Colonic mucosa (tissue), 4 donors: Measurements from ENCODE around the gene PKLR. TPM values are rescaled to one million over a fixed set of nuclear protein-coding genes. Genes with fewer than 3 reads are reported as not detected.

Source experiments
- DNase-seq: peaks from one replicate; pipeline ENCODE4 v3.0.0-alpha.2; 2020
- H3K27ac ChIP-seq: fragments of 200-600 bp; one replicate; pipeline ENCODE4 v1.8.0; 2021
- H3K27me3 ChIP-seq: fragments of 200-600 bp; one replicate; pipeline ENCODE4 v1.8.0; 2021
- H3K36me3 ChIP-seq: fragments of 200-600 bp; one replicate; pipeline ENCODE4 v1.8.0; 2021
- H3K4me1 ChIP-seq: fragments of 200-600 bp; one replicate; pipeline ENCODE4 v1.8.0; 2021; ENCODE audit warnings: mild to moderate bottlenecking
- H3K4me3 ChIP-seq: fragments of 200-600 bp; one replicate; pipeline ENCODE4 v1.8.0; 2021
- H3K9ac ChIP-seq, 2 donors: one replicate each; pipeline ENCODE4 v1.7.0; 2013; ENCODE audit warnings: control low read depth in 2 of 2, low read depth in 2 of 2, low read length in 2 of 2
- H3K9me3 ChIP-seq: fragments of 200-600 bp; one replicate; pipeline ENCODE4 v1.8.0; 2021
- intact Hi-C: fragments of 100-400 bp; cut with DNase I; formaldehyde crosslinking; loops from one replicate; pipeline ENCODE4 v1.14.1; 2022
- total RNA-seq, 2 donors: library from RNA; stranded (reverse); fragmentation: NEBNext Ultra II Directional in 1 of 2; extraction: Animal tissue kit (Norgen Biotek cat#: 25700) in 1 of 2; gene quantifications; one replicate each; pipeline ENCODE4 v1.2.1, GENCODE V29; 2021
- TF ChIP-seq, protein P1 (sequence below): fragments of 200-600 bp; IDR thresholded peaks from one replicate; pipeline ENCODE4 v1.8.0; 2022; ENCODE audit warnings: antibody characterized with exemption, mild to moderate bottlenecking
- donor health status: healthy.
- donor health status: DM: no; HTN: no; CAD: no.
- donor health status: DM: no; HTN: no; CAD: no.

Gene PKLR
- total RNA-seq, 2 donors from 2014 or later: 1.6 to 2.9 TPM

DNA sequence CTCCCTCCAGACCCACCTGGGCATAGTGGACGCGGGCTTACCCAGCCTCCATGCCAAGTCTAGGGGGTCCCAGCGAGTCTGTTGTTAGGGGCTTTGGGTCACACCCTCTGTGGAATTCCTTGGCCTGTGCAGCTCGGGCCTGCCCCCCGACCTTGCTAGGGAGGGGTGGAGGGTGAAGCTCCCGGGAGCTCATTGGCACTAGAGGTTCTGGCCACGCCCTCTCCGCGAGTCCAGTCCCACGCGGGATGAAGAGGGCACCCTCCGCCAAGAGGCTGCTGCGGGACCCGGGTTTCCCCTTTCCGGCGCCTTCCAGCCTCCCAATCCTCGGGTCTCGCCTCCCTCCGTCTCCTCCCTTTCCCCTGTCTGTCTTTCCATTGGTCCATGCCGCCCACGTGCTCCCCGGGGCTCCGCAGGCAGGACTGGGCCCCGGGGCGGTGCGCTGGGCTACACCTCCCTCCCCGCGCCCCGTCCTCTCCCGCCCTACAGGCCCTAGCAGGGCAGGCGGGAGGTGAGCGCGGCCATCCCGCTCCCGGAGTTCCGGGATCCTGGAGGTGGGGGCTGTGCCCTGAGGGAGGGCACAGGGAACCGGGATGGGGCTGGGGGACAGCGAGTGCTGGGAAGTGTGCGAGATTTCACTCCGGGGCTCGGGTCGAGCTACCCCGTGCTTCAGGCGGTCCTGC is 22.9 kb upstream of the PKLR start:
- intact Hi-C loops: loop anchor here (5.0 kb wide), 2 partner anchors 47 to 72 kb away; partner anchors contain the start of gene HCN3
- H3K27me3 ChIP-seq: no peaks in the 10 kb centered on the region
- H3K4me1 ChIP-seq: peaks cover 20% of the 10 kb centered on the region

DNA sequence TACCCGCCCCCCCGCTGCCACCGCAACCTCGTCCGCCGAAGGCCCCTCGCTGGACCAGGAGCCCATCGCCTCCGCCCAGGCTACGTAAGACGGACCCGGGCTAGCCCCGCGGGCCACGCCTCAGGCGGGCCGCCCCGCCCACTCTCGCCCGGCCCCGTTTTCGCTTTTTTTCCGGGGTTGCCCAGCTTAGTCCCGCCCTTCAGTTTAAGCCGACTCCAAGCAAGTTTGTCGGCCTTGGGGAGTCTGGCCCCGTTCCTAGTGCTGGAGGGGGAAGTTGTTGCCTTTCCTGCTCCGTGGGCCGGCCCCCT is 22.4 kb upstream of the PKLR start:
- intact Hi-C loops: loop anchor here (5.0 kb wide), 2 partner anchors 46 to 71 kb away; partner anchors contain the start of gene HCN3
- Histone ChIP-seq H3K27ac (peak overlapping the region; percentile 96), H3K4me1 (peaks cover 20% of the 10 kb centered on the region), H3K27me3 (no peaks in the 10 kb centered on the region), H3K9me3 (no peaks in the 10 kb centered on the region), H3K4me3 (peak overlapping the region; percentile 83), H3K36me3 (no peaks in the 10 kb centered on the region), H3K9ac (peak overlapping the region; percentile 86 to 93)
- peak; percentile 95 for DNase-seq
- TF ChIP-seq, protein P1, sequence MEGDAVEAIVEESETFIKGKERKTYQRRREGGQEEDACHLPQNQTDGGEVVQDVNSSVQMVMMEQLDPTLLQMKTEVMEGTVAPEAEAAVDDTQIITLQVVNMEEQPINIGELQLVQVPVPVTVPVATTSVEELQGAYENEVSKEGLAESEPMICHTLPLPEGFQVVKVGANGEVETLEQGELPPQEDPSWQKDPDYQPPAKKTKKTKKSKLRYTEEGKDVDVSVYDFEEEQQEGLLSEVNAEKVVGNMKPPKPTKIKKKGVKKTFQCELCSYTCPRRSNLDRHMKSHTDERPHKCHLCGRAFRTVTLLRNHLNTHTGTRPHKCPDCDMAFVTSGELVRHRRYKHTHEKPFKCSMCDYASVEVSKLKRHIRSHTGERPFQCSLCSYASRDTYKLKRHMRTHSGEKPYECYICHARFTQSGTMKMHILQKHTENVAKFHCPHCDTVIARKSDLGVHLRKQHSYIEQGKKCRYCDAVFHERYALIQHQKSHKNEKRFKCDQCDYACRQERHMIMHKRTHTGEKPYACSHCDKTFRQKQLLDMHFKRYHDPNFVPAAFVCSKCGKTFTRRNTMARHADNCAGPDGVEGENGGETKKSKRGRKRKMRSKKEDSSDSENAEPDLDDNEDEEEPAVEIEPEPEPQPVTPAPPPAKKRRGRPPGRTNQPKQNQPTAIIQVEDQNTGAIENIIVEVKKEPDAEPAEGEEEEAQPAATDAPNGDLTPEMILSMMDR: no peak

More for the DNA sequence above, 22.9 kb upstream of the PKLR start:
- peak; percentile 98 for DNase-seq
- Histone ChIP-seq H3K9ac (peak overlapping the region; percentile 86 to 93), H3K9me3 (no peaks in the 10 kb centered on the region), H3K27ac (peak overlapping the region; percentile 96), H3K4me3 (peak overlapping the region; percentile 83), H3K36me3 (no peaks in the 10 kb centered on the region)
- TF ChIP-seq, protein P1: no peak

DNA sequence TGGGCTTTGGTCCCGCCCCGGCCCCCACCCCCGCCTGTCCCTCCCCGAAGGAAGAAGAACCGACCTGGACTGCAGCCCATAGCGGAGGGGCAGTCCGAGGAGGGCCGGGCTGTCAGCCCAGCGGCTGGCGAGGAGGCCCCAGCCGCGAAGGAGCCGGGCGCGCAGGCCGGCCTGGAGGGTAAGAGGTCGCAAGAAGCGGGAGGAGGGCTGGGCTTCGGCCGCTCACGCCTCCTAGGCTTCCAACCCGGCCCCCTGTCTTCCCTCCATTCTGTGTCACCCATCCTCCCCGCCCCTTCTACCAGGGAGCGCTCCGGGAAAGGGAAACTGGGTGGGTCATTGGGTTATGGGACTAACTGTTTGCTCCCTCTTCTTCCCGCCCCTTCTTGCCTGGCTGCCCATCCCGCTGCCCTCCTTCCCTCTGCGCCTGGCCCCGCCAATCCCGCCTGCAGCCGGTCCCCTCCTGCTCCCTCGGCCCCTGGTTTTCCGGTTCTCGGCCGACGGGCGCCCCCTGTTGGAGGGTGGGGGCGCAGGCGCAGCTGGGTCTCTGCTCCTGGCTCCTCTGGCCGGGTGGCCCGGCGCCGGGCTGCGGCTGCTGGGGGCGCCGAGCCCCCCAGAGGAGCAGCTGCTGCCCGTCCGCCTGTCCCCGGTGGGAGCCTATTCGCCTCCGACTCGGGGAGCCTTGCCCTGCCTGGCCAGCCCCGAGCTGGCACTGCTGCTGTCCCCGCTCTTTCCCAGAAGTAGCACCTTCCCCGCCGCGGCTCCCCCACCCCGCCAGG is 21.9 kb upstream of the PKLR start:
- Histone ChIP-seq H3K27me3 (no peaks in the 10 kb centered on the region), H3K4me1 (peaks cover 20% of the 10 kb centered on the region), H3K9ac (peak overlapping the region; percentile 86 to 93), H3K36me3 (no peaks in the 10 kb centered on the region), H3K9me3 (no peaks in the 10 kb centered on the region), H3K4me3 (peak overlapping the region; percentile 83), H3K27ac (peak overlapping the region; percentile 96)
- DNase-seq: peak; percentile 93
- TF ChIP-seq, protein P1: peak; percentile 97
- intact Hi-C loops: loop anchor here (5.0 kb wide), 2 partner anchors 46 to 71 kb away; partner anchors contain the start of gene HCN3

DNA sequence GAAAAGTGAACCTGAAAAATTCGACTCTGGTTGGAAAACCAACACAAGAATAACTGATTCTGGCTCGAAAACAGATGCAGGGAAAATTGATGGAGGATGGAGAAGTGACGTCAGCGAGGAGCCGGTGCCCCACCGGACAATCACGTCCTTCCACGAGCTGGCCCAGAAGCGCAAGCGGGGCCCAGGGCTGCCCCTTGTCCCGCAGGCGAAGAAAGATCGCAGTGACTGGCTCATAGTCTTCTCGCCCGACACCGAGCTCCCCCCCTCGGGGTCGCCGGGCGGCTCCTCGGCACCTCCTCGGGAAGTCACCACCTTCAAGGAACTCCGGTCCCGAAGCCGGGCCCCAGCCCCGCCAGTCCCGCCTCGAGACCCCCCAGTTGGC is 21.3 kb upstream of the PKLR start:
- TF ChIP-seq, protein P1: no peak
- DNase-seq: peak; percentile 41
- intact Hi-C loops: loop anchor here (5.0 kb wide), 2 partner anchors 45 to 70 kb away; partner anchors contain the start of gene HCN3
- Histone ChIP-seq H3K9me3 (no peaks in the 10 kb centered on the region), H3K4me1 (peaks cover 20% of the 10 kb centered on the region), H3K36me3 (no peaks in the 10 kb centered on the region), H3K9ac (peak overlapping the region; percentile 71 to 73), H3K27me3 (no peaks in the 10 kb centered on the region), H3K27ac (peak overlapping the region; percentile 96), H3K4me3 (peak overlapping the region; percentile 83)

DNA sequence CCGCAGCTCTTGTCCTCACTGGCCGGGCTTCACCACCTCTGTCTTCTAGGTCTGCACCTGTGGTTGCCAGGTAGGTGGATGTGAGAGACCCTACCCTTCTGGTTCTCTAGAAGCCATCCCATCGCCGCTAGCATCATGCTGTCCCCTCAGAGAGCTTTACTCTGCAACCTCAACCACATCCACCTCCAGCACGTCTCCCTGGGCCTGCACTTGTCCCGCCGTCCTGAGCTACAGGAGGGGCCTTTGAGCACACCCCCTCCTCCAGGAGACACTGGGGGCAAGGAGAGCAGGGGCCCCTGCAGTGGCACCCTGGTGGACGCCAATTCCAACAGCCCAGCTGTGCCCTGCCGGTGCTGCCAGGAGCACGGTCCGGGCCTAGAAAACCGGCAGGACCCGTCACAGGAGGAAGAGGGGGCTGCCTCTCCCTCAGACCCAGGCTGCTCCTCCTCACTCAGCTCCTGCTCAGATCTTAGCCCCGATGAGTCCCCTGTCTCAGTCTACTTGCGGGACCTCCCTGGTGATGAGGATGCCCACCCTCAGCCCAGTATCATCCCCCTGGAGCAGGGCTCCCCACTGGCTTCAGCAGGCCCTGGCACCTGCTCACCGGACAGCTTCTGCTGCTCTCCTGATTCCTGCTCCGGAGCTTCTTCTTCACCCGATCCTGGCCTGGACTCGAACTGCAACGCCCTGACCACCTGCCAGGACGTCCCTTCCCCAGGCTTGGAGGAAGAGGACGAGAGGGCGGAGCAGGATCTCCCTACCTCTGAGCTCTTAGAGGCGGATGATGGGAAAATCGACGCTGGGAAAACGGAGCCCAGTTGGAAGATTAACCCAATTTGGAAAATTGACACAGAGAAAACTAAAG is 20.6 kb upstream of the PKLR start:
- Histone ChIP-seq H3K9ac (peak overlapping the region; percentile 57 to 71), H3K36me3 (no peaks in the 10 kb centered on the region), H3K27ac (peak overlapping the region; percentile 96), H3K4me3 (peak overlapping the region; percentile 83), H3K9me3 (no peaks in the 10 kb centered on the region), H3K4me1 (peaks cover 20% of the 10 kb centered on the region), H3K27me3 (no peaks in the 10 kb centered on the region)
- intact Hi-C loops: loop anchor here (5.0 kb wide), 2 partner anchors 45 to 70 kb away; partner anchors contain the start of gene HCN3
- peak; percentile 41 for DNase-seq
- TF ChIP-seq, protein P1: no peak
